ENCODE measurements around the gene MPPED2.

Gene MPPED2

GRCh38 chr11:30487200-30487898, 98.8 kb downstream of the MPPED2 start:
- no peak for DNase-seq (ENCODE audit: low read depth)

DNA sequence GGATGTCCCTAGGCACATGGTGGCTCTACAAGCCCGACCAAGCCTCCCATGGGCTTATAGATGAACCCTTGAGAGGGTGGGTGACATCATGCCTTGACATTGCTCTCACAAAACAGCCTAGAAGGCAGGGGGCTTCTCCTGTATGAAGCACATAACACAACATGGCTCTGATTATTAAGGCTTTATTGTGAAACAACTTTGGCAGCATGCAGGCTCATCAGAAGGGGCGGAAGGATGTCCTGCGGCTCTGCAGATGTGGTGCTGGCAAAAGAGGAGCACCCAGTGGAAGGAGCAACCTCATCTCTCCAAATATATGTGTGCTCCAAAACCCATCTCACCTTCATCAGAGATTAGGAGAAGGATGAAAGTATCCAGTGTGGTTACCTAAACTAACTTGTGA, 100.4 kb downstream of the MPPED2 start:
- DNase-seq (ENCODE audit: low read depth): no peak

DNA sequence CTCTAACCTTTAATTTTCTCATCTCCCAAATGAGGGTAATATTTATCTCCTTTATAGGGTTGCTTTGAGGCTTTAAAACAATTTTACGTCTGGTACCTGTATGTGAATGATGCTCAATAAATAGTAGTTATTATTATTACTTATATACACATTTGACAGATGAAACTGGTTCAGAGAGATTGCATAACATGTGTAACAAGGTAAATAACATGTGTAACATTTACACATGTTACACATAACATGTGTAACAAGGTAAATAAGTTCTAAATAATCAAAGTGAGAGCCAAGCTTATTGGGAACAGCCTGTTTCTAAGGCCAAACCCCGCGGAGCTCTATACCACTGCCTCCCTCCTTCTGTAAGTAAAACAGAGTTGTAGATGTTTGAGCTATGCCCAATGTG, 100.9 kb downstream of the MPPED2 start:
- no peak for DNase-seq (ENCODE audit: low read depth)

DNA sequence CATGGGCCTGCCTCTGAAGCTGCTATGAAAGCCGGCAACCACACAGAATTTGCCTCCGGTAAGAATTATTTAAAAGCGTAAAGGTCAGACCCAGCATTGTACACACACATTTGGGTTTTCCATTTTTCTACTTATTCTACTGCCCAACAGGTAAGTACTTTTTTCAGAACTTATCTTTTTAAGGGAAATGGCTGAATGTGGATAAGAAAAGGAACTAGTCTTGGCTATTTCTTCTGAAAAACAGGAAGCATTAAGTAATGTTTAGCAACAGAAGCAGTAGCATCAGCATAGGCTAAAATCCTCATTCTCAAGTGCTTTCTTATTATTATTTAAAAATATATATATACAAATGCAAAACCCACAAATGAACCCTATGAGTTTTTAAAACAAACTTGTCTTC, 103.1 kb downstream of the MPPED2 start:
- no peak for DNase-seq (ENCODE audit: low read depth)

GRCh38 chr11:30481796-30482195, 104.4 kb downstream of the MPPED2 start:
- DNase-seq (ENCODE audit: low read depth): no peak

GRCh38 chr11:30481330-30481729, 104.8 kb downstream of the MPPED2 start:
- no peak for DNase-seq (ENCODE audit: low read depth)

- no peak for DNase-seq (ENCODE audit: low read depth)
Measured at GRCh38 chr11:30479899-30480298, 106.3 kb downstream of the MPPED2 start.

- DNase-seq (ENCODE audit: low read depth): peak; percentile 43
Measured at GRCh38 chr11:30478923-30479322, 107.2 kb downstream of the MPPED2 start.

GRCh38 chr11:30477061-30477460, 109.1 kb downstream of the MPPED2 start:
- DNase-seq (ENCODE audit: low read depth): no peak

DNA sequence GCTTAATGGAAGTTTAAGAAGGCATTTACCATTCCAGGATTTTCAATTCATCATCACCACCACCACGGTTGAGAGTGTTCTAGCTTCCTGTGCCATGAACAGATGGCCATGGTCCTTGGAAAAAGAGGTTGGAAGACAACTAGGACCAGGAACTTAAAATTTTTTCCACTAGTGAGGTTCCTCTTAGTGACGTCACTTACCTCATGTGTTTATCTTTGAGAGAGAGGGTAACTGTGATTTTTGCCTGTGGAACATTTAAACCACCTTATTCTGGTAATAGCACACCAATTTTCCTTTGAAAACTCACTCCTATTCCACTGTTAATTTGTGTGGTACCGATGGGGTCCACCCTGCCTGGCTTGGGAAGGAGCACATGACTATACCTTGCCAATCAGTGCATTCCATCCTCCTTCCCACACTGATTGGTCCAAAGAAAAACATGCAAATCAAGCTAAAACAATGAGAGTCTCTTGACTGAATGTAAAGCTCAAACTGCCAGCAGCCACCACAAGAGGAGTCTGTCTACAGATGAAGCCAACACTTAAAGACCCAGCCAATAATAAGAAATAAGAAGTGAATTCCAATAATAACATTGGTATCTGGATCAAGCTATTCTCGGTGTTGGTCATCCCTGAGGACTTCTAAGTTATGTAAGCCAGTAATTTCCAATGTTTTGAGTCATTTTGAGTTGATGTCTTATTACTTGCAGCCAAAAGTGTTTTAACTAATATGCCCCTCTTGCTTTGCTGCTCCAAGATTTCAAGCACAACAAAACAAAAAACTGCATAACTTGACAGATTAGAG, 111.8 kb downstream of the MPPED2 start:
- peak; percentile 44 for DNase-seq (ENCODE audit: low read depth)

DNA sequence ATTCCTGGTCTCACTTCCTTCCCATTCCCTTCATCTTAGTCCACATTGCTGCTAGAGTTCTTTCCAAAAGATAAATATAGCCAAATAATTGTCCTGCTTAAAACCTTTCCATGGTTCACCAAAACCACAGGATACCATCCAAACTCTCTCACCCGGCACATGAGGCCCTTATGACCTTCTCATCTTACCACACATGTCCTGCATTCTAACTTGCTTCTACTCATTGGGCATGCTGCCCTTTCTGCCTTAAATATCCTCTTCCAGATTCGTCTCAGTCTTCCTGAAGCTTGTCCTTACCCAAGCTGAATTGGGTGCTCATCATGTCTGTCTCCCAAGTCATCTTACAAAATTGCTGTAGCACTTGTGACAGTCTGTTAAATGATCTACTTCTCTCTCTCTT, 114.9 kb downstream of the MPPED2 start:
- no peak for DNase-seq (ENCODE audit: low read depth)

DNA sequence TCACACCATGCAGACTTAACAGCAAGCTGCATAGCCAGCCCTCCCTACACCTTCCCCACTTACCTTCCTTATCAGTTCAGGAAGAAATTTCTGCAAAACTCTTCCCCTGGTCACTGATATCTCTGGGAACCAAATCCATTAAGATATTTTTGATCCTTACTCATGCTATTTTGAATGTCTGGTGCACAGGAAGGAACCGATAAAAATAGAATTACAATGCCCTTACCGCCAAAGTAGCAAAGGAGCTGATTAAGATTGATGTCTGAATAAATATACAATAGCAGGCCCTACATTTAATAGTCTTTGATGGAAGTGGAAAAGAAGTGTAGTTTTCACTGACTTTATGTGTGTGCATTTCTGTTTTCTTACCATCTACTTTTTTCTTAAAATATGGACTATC, 117.3 kb downstream of the MPPED2 start:
- no peak for DNase-seq (ENCODE audit: low read depth)

DNA sequence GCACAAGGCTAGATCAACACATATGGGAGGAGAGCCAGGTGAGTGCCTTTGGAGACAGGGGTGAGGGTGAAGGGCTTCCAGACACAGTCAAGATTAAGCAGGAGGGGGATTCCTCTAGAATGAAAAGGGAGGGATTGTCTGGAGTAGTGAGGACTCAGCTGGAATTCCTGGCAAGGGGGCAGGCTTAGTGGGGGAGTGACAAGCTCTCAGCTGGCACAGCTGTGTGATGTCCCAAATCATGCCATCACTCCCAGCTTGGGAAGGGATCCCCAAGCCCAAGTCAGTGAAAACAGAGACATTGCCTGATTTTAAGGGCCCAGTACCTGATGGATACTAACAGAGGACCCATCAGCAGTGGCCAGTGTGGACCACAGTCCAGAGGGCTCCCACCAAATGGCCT, 119.0 kb downstream of the MPPED2 start:
- no peak for DNase-seq (ENCODE audit: low read depth)

DNA sequence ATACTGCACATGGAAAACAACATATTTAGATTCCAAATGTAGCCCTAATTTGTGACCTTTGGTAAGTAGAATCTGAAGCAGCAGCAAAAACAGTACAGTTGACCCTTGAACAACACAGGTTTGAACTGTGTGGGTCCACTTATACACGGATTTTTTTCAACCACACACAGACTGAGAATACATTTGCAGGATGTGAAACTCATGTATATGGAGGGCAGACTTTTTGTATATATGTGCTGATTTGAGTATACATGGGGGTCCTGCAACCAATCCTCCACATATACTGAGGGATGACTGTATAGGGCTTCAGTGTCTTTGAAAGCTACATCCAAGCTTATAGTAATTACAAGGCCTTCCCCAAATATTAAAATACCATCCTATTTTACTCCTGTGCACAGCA, 120.5 kb downstream of the MPPED2 start:
- no peak for DNase-seq (ENCODE audit: low read depth)

- DNase-seq (ENCODE audit: low read depth): no peak
Measured at GRCh38 chr11:30465192-30465591, 121.0 kb downstream of the MPPED2 start.

DNA sequence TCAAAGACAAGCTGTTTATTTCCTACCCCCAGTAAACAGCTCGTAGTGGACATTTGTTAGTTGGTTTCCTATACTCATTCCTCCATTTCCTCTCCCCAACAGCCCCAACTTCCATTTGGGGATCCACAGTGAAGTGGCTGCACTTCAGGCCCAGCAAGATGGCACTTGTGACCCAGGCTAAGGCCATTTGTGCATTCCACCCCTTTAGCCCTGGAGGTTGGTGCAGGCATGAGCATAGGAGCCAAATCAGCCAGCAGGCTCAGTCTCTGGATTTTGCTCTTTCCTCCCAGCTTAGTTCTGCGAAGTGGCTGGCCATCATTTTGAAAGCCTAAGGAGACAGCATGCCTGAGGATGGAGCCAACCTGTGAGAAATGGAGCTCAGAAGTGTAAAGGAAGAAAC, 122.9 kb downstream of the MPPED2 start:
- DNase-seq (ENCODE audit: low read depth): no peak

- no peak for DNase-seq (ENCODE audit: low read depth)
Measured at GRCh38 chr11:30462421-30462820, 123.7 kb downstream of the MPPED2 start.

- no peak for DNase-seq (ENCODE audit: low read depth)
Measured at GRCh38 chr11:30459821-30460220, 126.3 kb downstream of the MPPED2 start.

DNA sequence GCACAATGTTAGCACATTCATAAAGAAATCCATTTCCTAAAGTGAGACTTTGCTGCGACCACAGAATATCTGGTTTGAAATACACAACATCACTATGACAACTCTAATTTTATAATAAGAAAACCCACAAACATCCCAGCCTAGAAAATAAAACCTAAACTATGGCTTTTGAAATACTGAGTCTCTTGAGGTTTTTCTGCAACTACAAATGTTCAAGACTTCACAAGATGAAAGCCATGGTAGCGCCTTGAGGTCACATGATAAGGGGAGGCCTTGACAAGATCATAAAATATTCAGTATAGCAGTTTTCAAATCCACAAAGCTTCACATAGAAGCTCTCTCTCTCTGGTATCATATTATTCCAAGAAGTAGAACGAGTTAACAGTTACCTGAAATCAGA, 126.8 kb downstream of the MPPED2 start:
- no peak for DNase-seq (ENCODE audit: low read depth)

DNA sequence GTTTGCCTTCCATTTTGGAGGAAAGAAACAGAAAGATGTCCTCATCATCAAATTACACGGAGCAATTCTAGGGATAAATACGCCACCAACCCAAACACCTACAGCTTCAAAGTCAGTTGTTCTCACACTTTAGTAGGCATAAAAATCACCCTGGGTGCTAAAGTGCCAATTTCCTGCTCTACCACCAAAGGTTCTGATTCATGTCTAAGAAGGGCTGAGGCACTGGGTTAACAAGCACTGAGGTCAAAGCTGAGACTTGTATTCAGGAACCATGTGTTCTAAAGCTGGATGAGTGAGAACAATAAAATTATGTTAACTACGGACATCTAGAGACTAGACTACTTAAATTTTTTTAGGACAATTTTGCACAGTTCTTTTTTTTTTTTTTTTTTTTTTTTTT, 127.6 kb downstream of the MPPED2 start:
- DNase-seq (ENCODE audit: low read depth): no peak

- DNase-seq (ENCODE audit: low read depth): no peak
Measured at GRCh38 chr11:30457087-30457486, 129.1 kb downstream of the MPPED2 start.

- no peak for DNase-seq (ENCODE audit: low read depth)
Measured at GRCh38 chr11:30455025-30455424, 131.1 kb downstream of the MPPED2 start.

- DNase-seq (ENCODE audit: low read depth): no peak
Measured at GRCh38 chr11:30454541-30454940, 131.6 kb downstream of the MPPED2 start.

DNA sequence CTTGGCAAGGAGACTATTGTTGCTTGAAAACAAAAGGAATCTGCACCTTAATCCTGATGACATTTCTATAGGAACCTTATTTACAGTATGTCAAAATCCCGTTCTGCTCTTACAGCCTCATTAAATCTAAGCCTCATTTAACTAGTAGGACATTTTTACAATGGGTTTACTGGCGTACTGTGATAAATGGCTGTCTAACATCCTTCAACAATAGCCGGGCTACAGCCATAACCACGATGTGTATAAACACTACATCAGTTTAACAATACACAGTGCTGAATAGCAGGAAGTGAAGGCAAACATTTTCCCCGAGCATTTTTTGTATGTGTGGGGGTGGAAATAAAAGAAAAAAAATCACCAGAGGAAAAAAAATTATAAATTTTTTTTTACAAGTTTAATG, 132.0 kb downstream of the MPPED2 start:
- DNase-seq (ENCODE audit: low read depth): no peak
